HFFc6 (cell line): ENCODE data around the gene AKR7A3. TPM values are rescaled to one million over a fixed set of nuclear protein-coding genes. Genes with fewer than 3 reads are reported as not detected.
"Not testable (repeated sequence)": the region's sequence is repeated elsewhere in the genome, so short reads cannot be mapped to it uniquely, and the experiment has no call there.

ENCODE experiments used
- DNase-seq: peaks from one replicate; pipeline ENCODE4 v3.0.0-alpha.2; 2018
- H3K27ac Mint-ChIP-seq: 2 replicates; pipeline ENCODE4 v1.8.0; 2020; ENCODE audit warnings: mild to moderate bottlenecking, mixed read lengths
- H3K27me3 Mint-ChIP-seq: 2 replicates; pipeline ENCODE4 v1.8.0; 2021; ENCODE audit warnings: mild to moderate bottlenecking, moderate library complexity, mixed read lengths; ENCODE audit not compliant: insufficient read depth
- H3K36me3 Mint-ChIP-seq: 2 replicates; pipeline ENCODE4 v1.8.0; 2021; ENCODE audit warnings: low read depth, mixed read lengths
- H3K4me1 Mint-ChIP-seq: 2 replicates; pipeline ENCODE4 v1.8.0; 2020; ENCODE audit warnings: low read depth, mixed read lengths
- H3K4me3 Mint-ChIP-seq: 2 replicates; pipeline ENCODE4 v1.8.0; 2020; ENCODE audit warnings: mild to moderate bottlenecking, moderate library complexity, mixed read lengths
- H3K9me3 Mint-ChIP-seq: 2 replicates; pipeline ENCODE4 v1.8.0; 2020; ENCODE audit warnings: mild to moderate bottlenecking, mixed read lengths
- CTCF ChIP-seq: fragments of 200-600 bp; sonication (generic); IDR thresholded peaks from 2 replicates; pipeline ENCODE4 v1.5.0; 2021; ENCODE audit warnings: antibody characterized with exemption, mild to moderate bottlenecking
- total RNA-seq, 6 experiments: library from RNA; stranded (reverse); fragmentation: NEBNext Ultra II Directional; extraction: Animal tissue kit (Norgen Biotek cat#: 25700); gene quantifications; 2 replicates in 1 of 6; 3 replicates in 5 of 6; pipeline ENCODE4 v1.2.3, GENCODE V29; 2021

The AKR7A3 gene
- total RNA-seq, 6 experiments from 2014 or later, result 0.12 to 0.46 (median 0.27) TPM; not detected in 1

GRCh38 chr1:19272064-19272463 lies 16.5 kb downstream of the AKR7A3 start:
- no peak overlapping the region for H3K4me3 Mint-ChIP-seq
- peaks cover 9% of the 10 kb centered on the region for H3K36me3 Mint-ChIP-seq
- no peak for TF ChIP-seq CTCF
- no peak overlapping the region for H3K27ac Mint-ChIP-seq
- no peak for DNase-seq
- peaks cover 8% of the 10 kb centered on the region; the same call in 1 of the 2 replicates for H3K27me3 Mint-ChIP-seq
- H3K9me3 Mint-ChIP-seq, result peaks cover 12% of the 10 kb centered on the region
- H3K4me1 Mint-ChIP-seq, result peaks cover 7% of the 10 kb centered on the region; the same call in 1 of the 2 replicates

GRCh38 chr1:19270343-19270730 lies 18.2 kb downstream of the AKR7A3 start:
- H3K36me3 Mint-ChIP-seq, H3K27ac Mint-ChIP-seq, H3K4me3 Mint-ChIP-seq, H3K4me1 Mint-ChIP-seq, DNase-seq, H3K9me3 Mint-ChIP-seq, H3K27me3 Mint-ChIP-seq: not testable (repeated sequence)

- not testable (repeated sequence) for H3K4me3 Mint-ChIP-seq, H3K27me3 Mint-ChIP-seq, H3K36me3 Mint-ChIP-seq, H3K4me1 Mint-ChIP-seq, H3K9me3 Mint-ChIP-seq, H3K27ac Mint-ChIP-seq
- peak; percentile 71 for TF ChIP-seq CTCF
- DNase-seq, result peak; percentile 32
Observed at GRCh38 chr1:19269427-19270342, 18.9 kb downstream of the AKR7A3 start.

- peaks cover 7% of the 10 kb centered on the region; the same call in 1 of the 2 replicates for H3K4me1 Mint-ChIP-seq
- no peaks in the 10 kb centered on the region; the same call in 1 of the 2 replicates for H3K36me3 Mint-ChIP-seq
- DNase-seq, result no peak
- no peak overlapping the region for H3K27ac Mint-ChIP-seq
- no peak overlapping the region for H3K4me3 Mint-ChIP-seq
- H3K27me3 Mint-ChIP-seq, result peaks cover 4% of the 10 kb centered on the region; the same call in 1 of the 2 replicates
- peaks cover 3% of the 10 kb centered on the region; the same call in 1 of the 2 replicates for H3K9me3 Mint-ChIP-seq
- TF ChIP-seq CTCF, result no peak
Observed at GRCh38 chr1:19268445-19268844, 20.1 kb downstream of the AKR7A3 start.

- Mint-ChIP-seq H3K4me1 (peaks cover 19% of the 10 kb centered on the region), H3K27me3 (no peaks in the 10 kb centered on the region), H3K9me3 (no peaks in the 10 kb centered on the region), H3K36me3 (peaks cover 5% of the 10 kb centered on the region; the same call in 1 of the 2 replicates), H3K27ac (no peak overlapping the region), H3K4me3 (no peak overlapping the region)
- no peak for TF ChIP-seq CTCF
- no peak for DNase-seq
Observed at GRCh38 chr1:19262744-19263143, 25.8 kb downstream of the AKR7A3 start.

- Mint-ChIP-seq H3K4me3 (no peak overlapping the region), H3K27me3 (no peaks in the 10 kb centered on the region; the same call in 1 of the 2 replicates), H3K36me3 (peaks cover 10% of the 10 kb centered on the region; the same call in 1 of the 2 replicates), H3K9me3 (no peaks in the 10 kb centered on the region), H3K27ac (no peak overlapping the region), H3K4me1 (peaks cover 23% of the 10 kb centered on the region)
- no peak for TF ChIP-seq CTCF
- no peak for DNase-seq
Observed at GRCh38 chr1:19262047-19262446, 26.5 kb downstream of the AKR7A3 start.
